H1 (cell line): Measurements from ENCODE around the gene POLR3E. TPM values are rescaled to one million over a fixed set of nuclear protein-coding genes. Genes with fewer than 3 reads are reported as not detected.

Source experiments
- CTCF ChIA-PET: fragments of 300-600 bp; sonication (Branson Sonifier 250); formaldehyde crosslinking; loops from one replicate; lab custom pipeline; 2021; ENCODE audit not compliant: partially characterized antibody; lab: Charles Lee
- POLR2A ChIA-PET: fragments of 300-600 bp; sonication (Branson Sonifier 250); formaldehyde crosslinking; loops from one replicate; lab custom pipeline; 2021; ENCODE audit warnings: inconsistent platforms; ENCODE audit not compliant: partially characterized antibody; lab: Charles Lee
- DNase-seq, 2 experiments: peaks; one replicate each; pipeline versions ENCODE4 v3.0.0 to v3.0.0-alpha.2; 2010 to 2022; ENCODE audit warnings: low spot score in 2 of 2, low read depth in 1 of 2, mixed read lengths in 1 of 2
- FAIRE-seq: peaks from 2 replicates; lab custom pipeline; 2011; peaks lifted over from hg19 to GRCh38; lab: Jason Lieb, UNC
- H2AFZ ChIP-seq: 2 replicates; pipeline ENCODE4 v1.8.1; 2012; ENCODE audit warnings: low read length, inconsistent platforms
- H2AK5ac ChIP-seq: 2 replicates; pipeline ENCODE4 v1.6.1; 2013; ENCODE audit warnings: low read depth, low read length
- H2BK120ac ChIP-seq: replicated peaks from 2 replicates; pipeline ENCODE3; 2013; ENCODE audit warnings: low read depth, low read length, inconsistent platforms
- H2BK12ac ChIP-seq: 2 replicates; pipeline ENCODE4 v1.6.1; 2013; ENCODE audit warnings: low read depth, low read length
- H2BK15ac ChIP-seq: 2 replicates; pipeline ENCODE4 v1.6.1; 2013; ENCODE audit warnings: low read length
- H2BK20ac ChIP-seq: 2 replicates; pipeline ENCODE4 v1.6.1; 2013; ENCODE audit warnings: low read length
- H2BK5ac ChIP-seq: 2 replicates; pipeline ENCODE4 v1.6.1; 2013; ENCODE audit warnings: low read depth, low read length
- H3K14ac ChIP-seq: 2 replicates; pipeline ENCODE4 v1.6.1; 2013; ENCODE audit warnings: inconsistent platforms; ENCODE audit not compliant: insufficient read length
- H3K18ac ChIP-seq: 2 replicates; pipeline ENCODE4 v1.6.1; 2013; ENCODE audit warnings: low read length; ENCODE audit errors: extremely low read depth
- H3K23ac ChIP-seq: 2 replicates; pipeline ENCODE4 v1.6.1; 2013; ENCODE audit warnings: inconsistent platforms; ENCODE audit not compliant: insufficient read length
- H3K23me2 ChIP-seq: 2 replicates; pipeline ENCODE4 v1.6.1; 2013; ENCODE audit warnings: low read depth, low read length
- H3K27ac ChIP-seq: 2 replicates; pipeline ENCODE4 v1.6.1; 2011; ENCODE audit warnings: low read depth, low read length, inconsistent platforms
- H3K27me3 ChIP-seq, 4 experiments: replicated peaks in 1 of 4; 1 replicate in 1 of 4; 2 replicates in 3 of 4; pipeline versions ENCODE4 v1.6.1 to v1.8.1; 2011 to 2013; ENCODE audit warnings: low read length in 3 of 4, mild to moderate bottlenecking in 3 of 4, inconsistent platforms in 2 of 4, mixed read lengths in 2 of 4, moderate library complexity in 1 of 4; ENCODE audit not compliant: control insufficient read depth in 3 of 4, insufficient read depth in 3 of 4; ENCODE audit errors: extremely low read depth in 1 of 4
- H3K36me3 ChIP-seq, 4 experiments: 2 replicates each; pipeline versions ENCODE4 v1.6.1 to v1.8.1; 2011 to 2013; ENCODE audit warnings: mild to moderate bottlenecking in 4 of 4, low read length in 3 of 4, moderate library complexity in 2 of 4, control low read depth in 1 of 4, inconsistent platforms in 1 of 4; ENCODE audit not compliant: insufficient read depth in 4 of 4, control insufficient read depth in 2 of 4
- H3K4ac ChIP-seq: replicated peaks from 2 replicates; pipeline ENCODE3; 2013; ENCODE audit warnings: low read length, low read depth, mixed read lengths, inconsistent platforms; ENCODE audit not compliant: insufficient read length
- H3K4me1 ChIP-seq, 4 experiments: replicated peaks in 1 of 4; 1 replicate in 1 of 4; 2 replicates in 3 of 4; pipeline versions ENCODE4 v1.6.1 to v1.8.1; 2011 to 2013; ENCODE audit warnings: low read length in 3 of 4, inconsistent platforms in 2 of 4, mixed read lengths in 1 of 4; ENCODE audit not compliant: insufficient read depth in 4 of 4, control insufficient read depth in 3 of 4
- H3K4me2 ChIP-seq, 2 experiments: 2 replicates each; pipeline versions ENCODE4 v1.6.1 to v1.8.1; 2011 to 2013; ENCODE audit warnings: low read depth in 2 of 2, low read length in 2 of 2, control low read depth in 1 of 2, inconsistent platforms in 1 of 2, mild to moderate bottlenecking in 1 of 2; ENCODE audit not compliant: insufficient read depth in 1 of 2
- H3K4me3 ChIP-seq, 4 experiments: fragments of 200-600, 300-600 bp in 1 of 4; sonication (generic), shearing (Covaris generic), sonication (Bioruptor Twin) in 1 of 4; 2 replicates each; pipeline versions ENCODE4 v1.5.1 to v1.8.1; 2011 to 2016; ENCODE audit warnings: low read length in 4 of 4, low read depth in 3 of 4, control low read depth in 2 of 4, inconsistent platforms in 2 of 4, mild to moderate bottlenecking in 2 of 4, mixed read lengths in 1 of 4, moderate library complexity in 1 of 4; ENCODE audit not compliant: insufficient read depth in 2 of 4; ENCODE audit errors: extremely low read depth in 1 of 4
- H3K56ac ChIP-seq: replicated peaks from 2 replicates; pipeline ENCODE3; 2013; ENCODE audit warnings: low read depth, mild to moderate bottlenecking, mixed read lengths, low read length, inconsistent platforms; ENCODE audit not compliant: insufficient read length
- H3K79me1 ChIP-seq: 2 replicates; pipeline ENCODE4 v1.6.1; 2013; ENCODE audit warnings: low read depth, low read length, control low read depth
- H3K79me2 ChIP-seq, 2 experiments: 2 replicates each; pipeline versions ENCODE4 v1.6.1 to v1.8.1; 2012 to 2013; ENCODE audit warnings: low read length in 2 of 2, mild to moderate bottlenecking in 2 of 2, inconsistent platforms in 1 of 2; ENCODE audit not compliant: insufficient read depth in 2 of 2, control insufficient read depth in 1 of 2
- H3K9ac ChIP-seq, 4 experiments: replicated peaks in 1 of 4; 1 replicate in 1 of 4; 2 replicates in 3 of 4; pipeline versions ENCODE4 v1.6.1 to v1.8.1; 2011 to 2013; ENCODE audit warnings: low read depth in 3 of 4, low read length in 3 of 4, control low read depth in 2 of 4, mild to moderate bottlenecking in 2 of 4, moderate library complexity in 2 of 4, inconsistent platforms in 1 of 4; ENCODE audit errors: extremely low read depth in 1 of 4
- H3K9me3 ChIP-seq, 2 experiments: 2 replicates each; pipeline versions ENCODE4 v1.6.1 to v1.8.1; 2012 to 2013; ENCODE audit warnings: mild to moderate bottlenecking in 2 of 2, moderate library complexity in 2 of 2, control low read depth in 1 of 2, inconsistent platforms in 1 of 2, low read depth in 1 of 2, low read length in 1 of 2, mixed read lengths in 1 of 2; ENCODE audit not compliant: insufficient read depth in 2 of 2
- H4K20me1 ChIP-seq, 2 experiments: replicated peaks in 1 of 2; 2 replicates each; pipeline versions ENCODE3 to v1.8.1; 2011 to 2013; ENCODE audit warnings: inconsistent platforms in 2 of 2, low read length in 2 of 2, mild to moderate bottlenecking in 1 of 2; ENCODE audit not compliant: insufficient read depth in 2 of 2, control insufficient read depth in 1 of 2
- H4K5ac ChIP-seq: 2 replicates; pipeline ENCODE4 v1.6.1; 2013; ENCODE audit warnings: low read length, low read depth, mixed read lengths, inconsistent platforms; ENCODE audit not compliant: insufficient read length
- H4K8ac ChIP-seq: 2 replicates; pipeline ENCODE4 v1.8.0; 2013; ENCODE audit warnings: mild to moderate bottlenecking, moderate library complexity, low read length, inconsistent platforms; ENCODE audit not compliant: insufficient read depth; ENCODE audit errors: extremely low read depth
- H4K91ac ChIP-seq: replicated peaks from 2 replicates; pipeline ENCODE3; 2013; ENCODE audit warnings: low read length, mixed read lengths, inconsistent platforms; ENCODE audit not compliant: insufficient read length
- ASH2L ChIP-seq: fragments of 200-600, 300-600 bp; sonication (generic); IDR thresholded peaks from one replicate; pipeline ENCODE4 v1.7.1; 2017; ENCODE audit warnings: low read length
- GABPA ChIP-seq: IDR thresholded peaks from 2 replicates; pipeline ENCODE4 v1.6.1; 2011; ENCODE audit warnings: mild to moderate bottlenecking, low read length, moderate library complexity, borderline replicate concordance; ENCODE audit not compliant: insufficient read depth
- JUN ChIP-seq: IDR thresholded peaks from 2 replicates; pipeline ENCODE4 v1.6.1; 2011; ENCODE audit warnings: low read depth, mild to moderate bottlenecking, improper control_type of control experiment, low read length
- SP2 ChIP-seq: IDR thresholded peaks from 2 replicates; pipeline ENCODE4 v1.6.1; 2012; ENCODE audit warnings: mild to moderate bottlenecking, low read length, inconsistent platforms
- SUZ12 ChIP-seq: fragments of 200-600 bp; sonication (generic); IDR thresholded peaks from 2 replicates; pipeline ENCODE4 v1.6.1; 2012; ENCODE audit warnings: mild to moderate bottlenecking, inconsistent platforms, low read length, moderate library complexity, mixed read lengths
- TEAD4 ChIP-seq: IDR thresholded peaks from 2 replicates; pipeline ENCODE4 v1.6.1; 2012; ENCODE audit warnings: low read depth, low read length, inconsistent platforms, mixed read lengths
- WGBS, 2 experiments: shearing (Covaris generic) in 1 of 2; methylation state at CpG; one replicate each; pipeline versions ENCODE4 v1.1.6 to v1.1.7; 2013 to 2015; ENCODE audit warnings: low lambda C conversion rate in 2 of 2, mixed read lengths in 2 of 2, inconsistent platforms in 1 of 2, low coverage in 1 of 2, missing lambda C conversion rate in 1 of 2; ENCODE audit not compliant: insufficient replicate concordance in 2 of 2, insufficient coverage in 1 of 2, insufficient read length in 1 of 2; ENCODE audit errors: extremely low coverage in 1 of 2, missing lambda C conversion rate in 1 of 2; 5-methylcytosine and 5-hydroxymethylcytosine counted together
- polyA plus RNA-seq, 7 experiments: library from polyadenylated mRNA; depleted of rRNA in 3 of 7; stranded (reverse) in 5 of 7; unstranded in 2 of 7; fragments of >200 nt in 5 of 7; fragments of 200-250 nt in 2 of 7; gene quantifications; 1 replicate in 5 of 7; 2 replicates in 1 of 7; 4 replicates in 1 of 7; pipeline versions ENCODE4 v1.2.1 to v1.2.3, GENCODE V29; 2011 to 2013; ENCODE audit warnings: missing spikeins in 2 of 7, mixed read lengths in 2 of 7
- total RNA-seq: library from RNA; stranded (reverse); fragmentation: NEBNext Ultra II Directional; extraction: Animal tissue kit (Norgen Biotek cat#: 25700); gene quantifications from 2 replicates; pipeline ENCODE4 v1.2.1, GENCODE V29; 2021

The POLR3E gene
- total and polyA plus RNA-seq, 2 of the 8 experiments (the other 6 are each of a cell fraction or from before 2014, with no cell fraction given) = 96.5 to 125 TPM

DNA sequence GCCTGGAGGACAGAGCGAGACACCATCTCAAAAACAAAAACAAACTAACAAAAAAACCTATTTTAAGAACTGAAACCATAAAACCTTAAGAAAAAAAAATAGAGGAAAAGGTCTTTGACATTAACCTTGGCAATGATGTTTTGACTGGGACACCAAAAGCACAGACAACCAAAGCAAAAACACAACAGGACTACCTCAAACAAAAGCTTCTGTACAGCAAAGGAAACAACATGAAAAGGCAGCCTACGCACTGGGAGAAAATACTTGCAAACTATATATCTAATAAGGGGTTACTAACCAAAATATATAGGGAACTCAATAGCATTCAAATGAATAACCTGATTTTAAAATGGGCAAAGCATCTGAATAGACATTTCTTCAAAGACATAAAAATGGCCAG, 44.9 kb downstream of the POLR3E start:
- H4K91ac ChIP-seq = no peak overlapping the region
- H3K4me1 ChIP-seq = no peaks in the 10 kb centered on the region
- no peak for TF ChIP-seq GABPA
- no peak for TF ChIP-seq JUN
- TF ChIP-seq SP2 = no peak
- TF ChIP-seq SUZ12 = no peak
- TF ChIP-seq TEAD4 = no peak
- no peak for TF ChIP-seq ASH2L
- no peak overlapping the region for H2BK120ac ChIP-seq
- peaks cover 0 to 2% of the 10 kb centered on the region in 2 experiments for H4K20me1 ChIP-seq
- H4K5ac ChIP-seq = no peak overlapping the region
- no peak overlapping the region for H2BK5ac ChIP-seq
- H3K4me2 ChIP-seq = no peak overlapping the region
- no peak overlapping the region for H3K9ac ChIP-seq
- H3K23ac ChIP-seq = no peak overlapping the region
- H3K27me3 ChIP-seq = no peaks in the 10 kb centered on the region
- POLR2A ChIA-PET = interaction anchor here (0.6 to 1.1 kb wide), 2 partner anchors 11 to 52 kb away, joined by 3 to 5 read pairs; no protein-coding TSS in a partner anchor
- no peak overlapping the region for H3K4ac ChIP-seq
- H3K4me3 ChIP-seq = no peak overlapping the region
- CTCF ChIA-PET = no interaction called here
- FAIRE-seq (no peak), DNase-seq (no peak)
- no peak overlapping the region for H3K56ac ChIP-seq
- H2BK20ac ChIP-seq = no peak overlapping the region
- H2AK5ac ChIP-seq = no peak overlapping the region
- H3K9me3 ChIP-seq = peaks cover 0 to 4% of the 10 kb centered on the region in 2 experiments; a peak in 1 of 4 replicates
- peaks cover 0 to 17% (median 5%) of the 10 kb centered on the region in 4 experiments; a peak in 5 of 8 replicates for H3K36me3 ChIP-seq
- no peak overlapping the region for H2BK12ac ChIP-seq
- no peaks in the 10 kb centered on the region for H3K23me2 ChIP-seq
- no peaks in the 10 kb centered on the region; the same call in 1 of the 2 replicates for H3K79me1 ChIP-seq
- WGBS, 2 experiments = 98% methylated on average over 2 of the region's 2 CpGs; no CpG with 5 or more reads in 1 of the 2 experiments
- no peak overlapping the region for H3K18ac ChIP-seq
- H3K14ac ChIP-seq = no peak overlapping the region
- no peak overlapping the region for H2BK15ac ChIP-seq
- no peak overlapping the region for H4K8ac ChIP-seq
- H2AFZ ChIP-seq = no peak overlapping the region
- no peak overlapping the region for H3K27ac ChIP-seq
- no peaks in the 10 kb centered on the region for H3K79me2 ChIP-seq
